ENCODE data around the gene WASF1. TPM values are rescaled to one million over a fixed set of nuclear protein-coding genes. Genes with fewer than 3 reads are reported as not detected.

WASF1 gene
- total RNA-seq (10 to 100 TPM in 3 of 9 donors, 1 to 10 TPM in 6; 4.7 to 13.0 (median 8.7) TPM), polyA plus RNA-seq (10 to 100 TPM in 2 of 3 donors, 1 to 10 TPM in 1; 8.2 to 23.7 (median 16.2) TPM)
- long read RNA-seq, donor 1, partial matches to known transcripts = 95 of 108 reads
- long read RNA-seq, donor 1, other reads (novel, unspliced or antisense) = 11 of 108 reads
- long read RNA-seq, donor 2, partial matches to known transcripts = 0 of 2 reads
- long read RNA-seq, donor 2, other reads (novel, unspliced or antisense) = 0 of 2 reads
- long read RNA-seq, donor 3, partial matches to known transcripts = 0 of 2 reads
- long read RNA-seq, donor 3, other reads (novel, unspliced or antisense) = 0 of 2 reads
- long read RNA-seq, donor 4, partial matches to known transcripts = 0 of 1 reads
- long read RNA-seq, donor 4, other reads (novel, unspliced or antisense) = 1 of 1 reads
- long read RNA-seq, donor 5, transcript WASF1-205 (9 exons, 2,675 nt) = major isoform, 6 of 11 reads
- long read RNA-seq, donor 5, partial matches to known transcripts = 0 of 11 reads
- long read RNA-seq, donor 5, other reads (novel, unspliced or antisense) = 3 of 11 reads
- long read RNA-seq, donor 6, partial matches to known transcripts = 1 of 2 reads
- long read RNA-seq, donor 6, other reads (novel, unspliced or antisense) = 0 of 2 reads
- long read RNA-seq, donor 7 = 0 reads
- long read RNA-seq, donor 8, partial matches to known transcripts = 0 of 5 reads
- long read RNA-seq, donor 8, other reads (novel, unspliced or antisense) = 0 of 5 reads
- long read RNA-seq, donor 9, partial matches to known transcripts = 7 of 9 reads
- long read RNA-seq, donor 9, other reads (novel, unspliced or antisense) = 0 of 9 reads
- long read RNA-seq, donor 10 = 0 reads

DNA sequence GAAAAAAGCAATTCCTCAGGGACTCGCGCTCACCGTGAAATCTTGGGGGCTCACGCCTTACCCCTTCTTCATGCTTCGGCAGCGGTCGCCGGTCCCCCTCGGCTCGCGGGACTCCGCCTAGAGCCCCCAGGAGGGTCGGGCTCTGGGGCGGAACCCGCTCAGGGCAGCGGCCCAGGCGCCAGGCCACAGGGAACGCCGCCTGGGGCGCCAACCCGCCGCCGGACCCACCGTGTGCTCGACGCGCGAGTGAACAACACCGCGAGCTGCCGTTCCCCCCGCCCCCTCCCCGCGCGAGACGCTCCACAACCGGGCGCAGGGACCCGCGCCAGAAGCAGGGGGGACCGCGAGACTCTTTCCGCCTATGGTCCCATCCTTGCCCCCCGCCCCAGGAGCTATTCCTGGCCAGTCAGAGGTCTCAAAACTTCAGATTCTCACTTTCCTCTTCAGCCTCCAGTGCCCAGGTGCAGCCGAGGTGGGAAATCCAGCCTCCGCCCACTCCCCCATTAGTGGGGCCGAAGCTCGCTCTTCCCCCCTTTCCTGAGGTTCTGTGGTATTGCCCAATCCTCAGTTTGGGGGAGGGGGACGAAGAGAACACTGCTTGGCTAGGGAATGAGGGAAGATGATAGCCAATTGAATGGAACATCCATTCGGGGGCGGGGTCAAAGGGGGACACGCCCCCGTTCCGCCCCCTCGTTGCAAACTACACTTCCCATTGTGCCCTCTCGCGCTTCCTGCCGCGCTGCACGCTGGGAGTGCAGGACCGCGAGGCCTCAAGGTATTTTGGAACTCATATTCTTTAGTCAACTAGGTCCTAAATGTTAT, at the start of gene WASF1:
TSS of gene WASF1 (minus strand) at position 265 of the 822 bp plus-strand sequence. CDS start 52,069 bp downstream, outside the sequence.
- no peaks in the 10 kb centered on the region for H3K36me3 ChIP-seq (replicated peaks in 1 of 2)
- TF ChIP-seq POLR2A (IDR thresholded peaks at IDR 0.05) = peak; percentile 44 to 60
- TF ChIP-seq, protein P1, sequence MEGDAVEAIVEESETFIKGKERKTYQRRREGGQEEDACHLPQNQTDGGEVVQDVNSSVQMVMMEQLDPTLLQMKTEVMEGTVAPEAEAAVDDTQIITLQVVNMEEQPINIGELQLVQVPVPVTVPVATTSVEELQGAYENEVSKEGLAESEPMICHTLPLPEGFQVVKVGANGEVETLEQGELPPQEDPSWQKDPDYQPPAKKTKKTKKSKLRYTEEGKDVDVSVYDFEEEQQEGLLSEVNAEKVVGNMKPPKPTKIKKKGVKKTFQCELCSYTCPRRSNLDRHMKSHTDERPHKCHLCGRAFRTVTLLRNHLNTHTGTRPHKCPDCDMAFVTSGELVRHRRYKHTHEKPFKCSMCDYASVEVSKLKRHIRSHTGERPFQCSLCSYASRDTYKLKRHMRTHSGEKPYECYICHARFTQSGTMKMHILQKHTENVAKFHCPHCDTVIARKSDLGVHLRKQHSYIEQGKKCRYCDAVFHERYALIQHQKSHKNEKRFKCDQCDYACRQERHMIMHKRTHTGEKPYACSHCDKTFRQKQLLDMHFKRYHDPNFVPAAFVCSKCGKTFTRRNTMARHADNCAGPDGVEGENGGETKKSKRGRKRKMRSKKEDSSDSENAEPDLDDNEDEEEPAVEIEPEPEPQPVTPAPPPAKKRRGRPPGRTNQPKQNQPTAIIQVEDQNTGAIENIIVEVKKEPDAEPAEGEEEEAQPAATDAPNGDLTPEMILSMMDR (IDR thresholded peaks at IDR 0.05) = no peak
- intact Hi-C loops (cut with DNase I) = loop anchor here in 1 of 2 donors (10.0 kb wide), 1 partner anchor 215 kb away; no protein-coding TSS in a partner anchor
- peaks cover 21 to 44% of the 10 kb centered on the region in 2 donors for H3K4me1 ChIP-seq (replicated peaks in 1 of 2)
- peak; percentile 93 to 99 (median 97) for DNase-seq
- 0 to 1% (median 0%) methylated on average over 18 to 62 of the region's 62 CpGs for WGBS, 4 donors
- no peaks in the 10 kb centered on the region for H3K27me3 ChIP-seq
- no peaks in the 10 kb centered on the region for H3K9me3 ChIP-seq (replicated peaks in 1 of 3)
- H3K4me3 ChIP-seq = peak within 1 kb of the TSS; percentile 69 to 100 (median 80)
- H3K27ac ChIP-seq = peak within 1 kb of the TSS in 4 of 5 donors; percentile 72 to 88 (median 83)

DNA sequence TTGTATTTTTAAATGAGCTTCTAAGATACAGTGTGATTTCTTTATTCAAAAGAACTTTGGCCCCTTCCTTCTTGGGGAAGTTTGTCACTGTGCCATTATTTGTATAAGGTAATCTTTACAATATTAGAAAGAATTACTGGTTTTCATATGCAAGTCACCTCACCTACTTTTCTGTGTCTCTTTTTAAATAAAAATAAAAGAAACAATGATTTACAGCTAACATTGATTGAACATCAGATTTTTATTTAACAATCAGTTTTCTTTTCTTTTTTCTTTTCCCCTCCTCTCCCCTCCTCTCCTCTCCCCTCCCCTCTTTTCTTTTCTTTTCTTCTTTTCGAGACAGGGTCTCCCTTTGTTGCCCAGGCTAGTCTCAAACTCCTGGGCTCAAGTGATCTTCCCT, 46.8 kb upstream of the WASF1 start:
- 90 to 100% (median 95%) methylated on average over 1 of the region's 1 CpG for WGBS, 4 donors
- TF ChIP-seq, protein P1 (IDR thresholded peaks at IDR 0.05) = no peak
- TF ChIP-seq POLR2A (IDR thresholded peaks at IDR 0.05) = no peak
- intact Hi-C loops (cut with DNase I) = no loop called here
- Histone ChIP-seq H3K9me3 (replicated peaks in 1 of 3) (no peaks in the 10 kb centered on the region), H3K4me3 (no peak overlapping the region), H3K4me1 (replicated peaks in 1 of 2) (no peaks in the 10 kb centered on the region), H3K36me3 (replicated peaks in 1 of 2) (peaks cover 0 to 32% of the 10 kb centered on the region in 2 donors), H3K27ac (no peak overlapping the region), H3K27me3 (no peaks in the 10 kb centered on the region)
- DNase-seq = no peak

DNA sequence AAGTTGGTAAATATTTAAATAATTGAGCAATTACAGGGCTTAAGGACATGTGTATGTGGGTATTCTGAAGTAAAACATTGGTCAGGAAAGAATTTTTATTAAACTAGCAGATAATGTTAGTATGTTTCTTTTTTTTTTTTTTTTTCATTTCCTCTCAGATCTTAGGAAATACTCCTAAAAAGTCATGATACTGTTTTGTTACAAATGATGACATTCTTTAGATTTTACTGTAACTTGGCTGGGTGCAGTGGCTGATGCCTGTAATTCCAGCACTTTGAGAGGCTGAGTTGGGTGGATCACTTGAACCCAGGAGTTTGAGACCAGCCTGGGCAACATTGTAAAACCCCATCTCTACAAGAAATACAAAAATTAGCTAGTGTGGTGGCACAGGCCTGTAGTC, 42.3 kb upstream of the WASF1 start:
- peaks cover 0 to 42% of the 10 kb centered on the region in 2 donors for H3K36me3 ChIP-seq (replicated peaks in 1 of 2)
- no peaks in the 10 kb centered on the region for H3K4me1 ChIP-seq (replicated peaks in 1 of 2)
- no peaks in the 10 kb centered on the region for H3K27me3 ChIP-seq
- H3K4me3 ChIP-seq = no peak overlapping the region
- no peaks in the 10 kb centered on the region for H3K9me3 ChIP-seq (replicated peaks in 1 of 3)
- H3K27ac ChIP-seq = no peak overlapping the region
- no peak for TF ChIP-seq POLR2A (IDR thresholded peaks at IDR 0.05)
- TF ChIP-seq, protein P1 (IDR thresholded peaks at IDR 0.05) = no peak
- DNase-seq = no peak
- intact Hi-C loops (cut with DNase I) = no loop called here

Data from adrenal gland (tissue), 19 donors.